ENCODE measurements around the gene RASGRF1. TPM values are rescaled to one million over a fixed set of nuclear protein-coding genes. Genes with fewer than 3 reads are reported as not detected.
"Not testable (repeated sequence)": the region's sequence is repeated elsewhere in the genome, so short reads cannot be mapped to it uniquely, and the experiment has no call there.

The RASGRF1 gene
- total RNA-seq, 2 experiments from 2014 or later: not detected

GRCh38 chr15:79025201-79025600 lies 65.4 kb downstream of the RASGRF1 start:
- DNase-seq (peak in 1 of 14 experiments; percentile 20), ATAC-seq (ENCODE audit: poor library complexity) (no peak)
- Mint-ChIP-seq H3K9me3 (peaks cover 2% of the 10 kb centered on the region), H3K27me3 (peaks cover 8% of the 10 kb centered on the region), H3K36me3 (ENCODE audit: low read depth) (no peaks in the 10 kb centered on the region), H3K4me3 (no peak overlapping the region), H3K27ac (no peak overlapping the region), H3K4me1 (ENCODE audit: low read depth) (no peaks in the 10 kb centered on the region)
- ChIA-PET CTCF (no interaction called here), POLR2A (no interaction called here)
- H3K9me3 ChIP-seq (ENCODE audit: control insufficient read depth in 1 of 2, insufficient read depth in 1 of 2, low read length in 2 of 2): peaks cover 0 to 15% of the 10 kb centered on the region in 2 experiments
- H3K36me3 ChIP-seq (ENCODE audit: insufficient read depth, low read length): no peaks in the 10 kb centered on the region
- H3K27ac ChIP-seq (ENCODE audit: low read depth in 1 of 2, low read length in 2 of 2): no peak overlapping the region
- no peaks in the 10 kb centered on the region for H3K4me1 ChIP-seq (ENCODE audit: insufficient read depth, low read length)
- no peak overlapping the region for H3K4me3 ChIP-seq (ENCODE audit: low read length)
- intact Hi-C loops (cut with DNase I, micrococcal nuclease): no loop called here
- peaks cover 0 to 8% of the 10 kb centered on the region in 2 experiments for H3K27me3 ChIP-seq (ENCODE audit: control insufficient read depth in 1 of 2, insufficient read depth in 2 of 2, low read length in 2 of 2)
- TF ChIP-seq CTCF (IDR thresholded peaks at IDR 0.05): no peak

- H3K27ac ChIP-seq (ENCODE audit: low read depth in 1 of 2, low read length in 2 of 2); H3K27me3 Mint-ChIP-seq; H3K36me3 Mint-ChIP-seq (ENCODE audit: low read depth); H3K27me3 ChIP-seq (ENCODE audit: control insufficient read depth in 1 of 2, insufficient read depth in 2 of 2, low read length in 2 of 2); intact Hi-C loops (cut with DNase I, micrococcal nuclease); DNase-seq; H3K4me3 ChIP-seq (ENCODE audit: low read length); POLR2A ChIA-PET; H3K4me1 ChIP-seq (ENCODE audit: insufficient read depth, low read length); H3K36me3 ChIP-seq (ENCODE audit: insufficient read depth, low read length); H3K9me3 Mint-ChIP-seq; ATAC-seq (ENCODE audit: poor library complexity); H3K4me3 Mint-ChIP-seq; H3K4me1 Mint-ChIP-seq (ENCODE audit: low read depth); CTCF ChIA-PET; H3K27ac Mint-ChIP-seq: not testable (repeated sequence)
- peaks cover 0 to 15% of the 10 kb centered on the region in 2 experiments for H3K9me3 ChIP-seq (ENCODE audit: control insufficient read depth in 1 of 2, insufficient read depth in 1 of 2, low read length in 2 of 2)
These were observed 66.1 kb downstream of the RASGRF1 start for GRCh38 chr15:79024493-79024892.

DNA sequence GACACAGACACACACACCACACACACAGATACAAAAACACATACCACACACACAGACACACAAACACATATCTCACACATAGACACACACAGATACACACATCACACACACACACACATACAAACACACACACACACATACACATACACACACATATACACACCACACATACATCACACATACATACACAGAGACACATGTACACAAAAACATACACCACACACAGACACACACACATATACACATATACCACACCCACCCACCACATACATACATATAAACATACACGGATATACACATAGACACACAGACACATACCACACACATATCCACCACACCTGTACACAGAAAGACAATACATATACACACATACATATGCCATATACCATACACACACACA lies 66.7 kb downstream of the RASGRF1 start:
- H3K27ac ChIP-seq (ENCODE audit: low read depth in 1 of 2, low read length in 2 of 2): no peak overlapping the region
- DNase-seq (no peak), ATAC-seq (ENCODE audit: poor library complexity) (no peak)
- POLR2A ChIA-PET: no interaction called here
- Mint-ChIP-seq H3K4me1 (ENCODE audit: low read depth) (no peaks in the 10 kb centered on the region), H3K27ac (no peak overlapping the region), H3K27me3 (peaks cover 4% of the 10 kb centered on the region), H3K4me3 (no peak overlapping the region), H3K36me3 (ENCODE audit: low read depth) (no peaks in the 10 kb centered on the region), H3K9me3 (peaks cover 2% of the 10 kb centered on the region)
- H3K9me3 ChIP-seq (ENCODE audit: control insufficient read depth in 1 of 2, insufficient read depth in 1 of 2, low read length in 2 of 2): peaks cover 0 to 15% of the 10 kb centered on the region in 2 experiments
- intact Hi-C loops (cut with DNase I, micrococcal nuclease): no loop called here
- TF ChIP-seq CTCF (IDR thresholded peaks at IDR 0.05): no peak
- no peaks in the 10 kb centered on the region for H3K36me3 ChIP-seq (ENCODE audit: insufficient read depth, low read length)
- H3K27me3 ChIP-seq (ENCODE audit: control insufficient read depth in 1 of 2, insufficient read depth in 2 of 2, low read length in 2 of 2): peaks cover 0 to 8% of the 10 kb centered on the region in 2 experiments
- H3K4me3 ChIP-seq (ENCODE audit: low read length): no peak overlapping the region
- no peaks in the 10 kb centered on the region for H3K4me1 ChIP-seq (ENCODE audit: insufficient read depth, low read length)
- CTCF ChIA-PET: no interaction called here

DNA sequence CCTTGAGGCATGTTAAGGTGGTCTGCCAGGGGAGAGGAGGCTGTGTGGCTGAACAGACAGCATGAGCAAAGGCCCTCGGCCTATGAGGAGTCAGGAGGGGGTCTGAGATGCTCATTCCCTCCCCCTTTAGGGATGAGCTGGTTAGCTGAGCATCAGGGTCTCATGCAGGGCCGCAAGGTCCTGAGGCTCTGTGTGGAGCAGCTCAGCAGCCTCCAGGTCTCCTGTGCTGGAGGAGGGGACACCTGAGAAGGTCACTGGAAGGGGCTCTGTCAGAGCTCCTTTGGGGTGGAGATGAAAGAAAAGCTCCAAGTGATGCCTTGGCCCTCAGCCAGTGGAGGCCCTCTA lies 67.1 kb downstream of the RASGRF1 start:
- H3K27me3 ChIP-seq (ENCODE audit: control insufficient read depth in 1 of 2, insufficient read depth in 2 of 2, low read length in 2 of 2): peaks cover 0 to 8% of the 10 kb centered on the region in 2 experiments
- ATAC-seq (ENCODE audit: poor library complexity) (no peak), DNase-seq (no peak)
- H3K9me3 ChIP-seq (ENCODE audit: control insufficient read depth in 1 of 2, insufficient read depth in 1 of 2, low read length in 2 of 2): peaks cover 0 to 15% of the 10 kb centered on the region in 2 experiments
- H3K36me3 Mint-ChIP-seq (ENCODE audit: low read depth): no peaks in the 10 kb centered on the region
- no peak for TF ChIP-seq CTCF (IDR thresholded peaks at IDR 0.05)
- H3K9me3 Mint-ChIP-seq: peaks cover 2% of the 10 kb centered on the region
- H3K4me1 Mint-ChIP-seq (ENCODE audit: low read depth): no peaks in the 10 kb centered on the region
- POLR2A ChIA-PET: no interaction called here
- H3K27ac ChIP-seq (ENCODE audit: low read depth in 1 of 2, low read length in 2 of 2): no peak overlapping the region
- CTCF ChIA-PET: no interaction called here
- no peak overlapping the region for H3K4me3 Mint-ChIP-seq
- peaks cover 4% of the 10 kb centered on the region for H3K27me3 Mint-ChIP-seq
- no peaks in the 10 kb centered on the region for H3K36me3 ChIP-seq (ENCODE audit: insufficient read depth, low read length)
- H3K27ac Mint-ChIP-seq: no peak overlapping the region
- H3K4me1 ChIP-seq (ENCODE audit: insufficient read depth, low read length): no peaks in the 10 kb centered on the region
- intact Hi-C loops (cut with DNase I, micrococcal nuclease): no loop called here
- H3K4me3 ChIP-seq (ENCODE audit: low read length): no peak overlapping the region
